IMR-90 (cell line): ENCODE measurements around the gene NKAIN4.

Experiments used
- CTCF ChIP-seq: conservative IDR thresholded peaks from 2 replicates; pipeline ENCODE4 v1.5.1; 2012; ENCODE audit warnings: mild to moderate bottlenecking, low read depth, low read length, improper control_type of control experiment
- POLR2A ChIP-seq: IDR thresholded peaks from 2 replicates; pipeline ENCODE4 v1.6.1; 2012; ENCODE audit warnings: mild to moderate bottlenecking, low read depth, low read length

GRCh38 chr20:63252284-63252711 is 2.0 kb downstream of the NKAIN4 start:
- TF ChIP-seq POLR2A (no peak), CTCF (no peak)
